ENCODE data around the gene GPR87.

GPR87 gene, protein sequence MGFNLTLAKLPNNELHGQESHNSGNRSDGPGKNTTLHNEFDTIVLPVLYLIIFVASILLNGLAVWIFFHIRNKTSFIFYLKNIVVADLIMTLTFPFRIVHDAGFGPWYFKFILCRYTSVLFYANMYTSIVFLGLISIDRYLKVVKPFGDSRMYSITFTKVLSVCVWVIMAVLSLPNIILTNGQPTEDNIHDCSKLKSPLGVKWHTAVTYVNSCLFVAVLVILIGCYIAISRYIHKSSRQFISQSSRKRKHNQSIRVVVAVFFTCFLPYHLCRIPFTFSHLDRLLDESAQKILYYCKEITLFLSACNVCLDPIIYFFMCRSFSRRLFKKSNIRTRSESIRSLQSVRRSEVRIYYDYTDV

DNA sequence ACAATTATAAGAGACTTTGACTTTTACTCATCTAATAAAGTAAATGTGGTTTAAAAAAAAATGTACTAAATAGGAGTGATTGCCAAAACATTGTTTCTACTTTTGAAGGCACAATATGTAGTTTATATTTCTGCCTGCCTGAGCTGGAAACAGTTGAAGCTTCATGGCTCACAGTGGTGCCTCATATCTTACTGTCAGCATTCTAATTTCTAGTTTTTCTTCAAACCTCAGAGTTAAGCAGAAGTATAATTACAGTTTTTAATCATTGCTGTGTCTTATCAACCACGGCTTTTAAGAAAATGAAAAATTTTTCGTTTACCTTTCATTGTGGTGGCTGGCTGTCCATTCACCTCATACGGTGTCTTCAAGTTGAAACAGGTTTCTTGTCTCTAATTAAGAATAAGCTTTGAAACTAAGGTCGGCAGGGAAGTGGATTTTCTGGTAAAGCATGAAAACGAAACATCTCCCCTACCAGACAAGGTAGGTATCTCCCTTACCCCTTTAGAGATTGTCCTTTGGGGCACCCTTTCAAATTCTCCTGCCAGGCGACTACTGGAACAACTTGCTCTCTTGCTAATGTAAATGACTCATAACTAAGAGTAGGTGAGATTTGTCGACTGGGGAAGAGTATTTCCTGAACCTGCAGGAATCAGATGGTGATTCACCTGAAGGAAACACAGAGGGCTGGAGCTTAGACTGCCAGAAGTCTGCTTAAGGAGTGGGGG lies at the start of gene GPR87:
TSS of gene GPR87 (minus strand) at position 554 of the 725 bp plus-strand sequence. CDS start 16,720 bp downstream, outside the sequence.
- peak; percentile 82 for DNase-seq (ENCODE audit: low spot score)

DNA sequence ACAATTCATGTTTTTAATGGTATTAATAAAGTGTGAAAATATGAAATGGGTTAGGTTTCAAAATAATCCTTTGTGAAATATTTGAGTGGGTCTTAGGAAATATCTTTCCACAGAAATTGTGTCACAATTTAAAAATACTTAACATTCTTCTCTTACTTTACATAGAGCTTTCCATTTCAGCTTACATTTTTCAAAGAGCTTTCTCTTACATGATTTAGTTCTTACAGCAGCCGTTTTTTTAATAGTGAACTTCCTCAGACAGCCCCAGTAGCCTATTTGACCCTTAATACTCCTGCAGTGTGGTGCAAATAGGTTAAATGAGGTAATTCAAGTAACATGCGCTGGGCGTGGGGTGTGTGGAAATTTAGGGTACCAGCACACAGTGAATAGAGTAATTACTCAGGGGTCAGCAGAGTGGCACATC lies 46.1 kb upstream of the GPR87 start:
- DNase-seq (ENCODE audit: low spot score), result no peak

DNA sequence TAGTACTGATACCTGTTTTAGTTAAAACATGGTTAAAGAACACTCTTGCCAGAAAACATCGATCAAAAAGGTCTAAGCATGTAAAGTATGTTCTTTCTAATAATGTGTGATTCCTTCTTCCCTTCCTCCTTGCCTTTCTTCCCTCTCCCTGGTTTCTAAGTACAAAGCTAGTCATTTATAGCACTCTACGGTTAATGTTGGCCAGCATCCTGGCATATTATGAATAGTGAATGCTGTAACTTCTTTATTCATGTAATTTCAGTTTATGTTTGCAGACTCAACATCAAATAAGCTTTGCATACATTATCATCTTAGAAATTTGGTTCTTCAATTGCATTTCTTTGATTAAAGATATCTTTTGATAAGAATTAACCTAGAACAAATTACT lies 40.8 kb upstream of the GPR87 start:
- DNase-seq (ENCODE audit: low spot score), result no peak

DNA sequence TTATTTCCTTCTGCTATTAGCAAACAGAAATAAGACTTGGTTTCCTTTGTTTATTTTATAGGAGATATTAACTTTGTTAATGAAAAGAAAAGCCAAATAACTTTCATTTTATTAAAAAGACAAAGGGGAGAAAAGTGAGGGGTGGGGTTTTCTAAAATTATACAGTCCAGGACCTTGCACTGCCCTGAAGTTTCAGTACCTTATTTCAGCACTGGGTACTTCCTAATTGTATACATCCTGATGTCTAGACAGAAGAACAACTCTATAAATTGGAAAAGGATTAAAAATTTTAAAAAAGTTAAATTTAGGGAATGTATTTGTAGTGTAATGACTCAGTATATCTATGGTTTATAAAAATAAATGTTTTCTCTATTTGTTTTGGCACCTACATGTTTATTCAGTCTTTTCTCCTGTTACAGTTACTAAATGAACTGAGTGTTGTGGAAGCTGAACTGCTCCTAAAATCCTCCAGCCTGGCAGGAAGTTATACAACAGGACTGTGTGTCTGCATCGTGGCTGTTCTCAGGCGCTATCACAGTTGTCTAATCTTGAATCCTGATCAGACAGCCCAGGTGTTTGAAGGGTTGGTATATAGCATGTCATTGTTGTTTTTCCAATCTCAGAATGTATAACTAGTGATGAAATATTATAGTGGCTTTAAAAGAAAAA lies 40.3 kb upstream of the GPR87 start:
- DNase-seq (ENCODE audit: low spot score), result no peak

DNA sequence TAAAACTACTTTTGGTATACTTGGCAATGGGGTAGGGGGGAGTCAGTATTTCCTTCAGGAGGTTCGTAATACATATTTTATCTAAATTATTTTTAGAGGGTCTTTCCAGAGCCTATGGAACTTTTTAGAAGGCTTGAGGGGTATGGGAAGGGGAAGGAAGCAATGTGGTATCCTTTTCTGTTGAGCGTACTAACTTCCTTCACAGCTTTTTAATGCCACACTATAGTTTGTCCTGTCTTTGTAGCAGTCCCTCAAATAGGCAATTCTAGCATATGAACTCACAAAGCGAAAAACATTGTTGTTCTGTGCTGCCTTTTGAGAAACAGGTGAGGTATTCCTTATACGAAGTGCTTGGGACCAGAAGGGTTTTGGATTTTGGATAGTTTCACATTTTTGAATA lies 35.0 kb upstream of the GPR87 start:
- no peak for DNase-seq (ENCODE audit: low spot score)

DNA sequence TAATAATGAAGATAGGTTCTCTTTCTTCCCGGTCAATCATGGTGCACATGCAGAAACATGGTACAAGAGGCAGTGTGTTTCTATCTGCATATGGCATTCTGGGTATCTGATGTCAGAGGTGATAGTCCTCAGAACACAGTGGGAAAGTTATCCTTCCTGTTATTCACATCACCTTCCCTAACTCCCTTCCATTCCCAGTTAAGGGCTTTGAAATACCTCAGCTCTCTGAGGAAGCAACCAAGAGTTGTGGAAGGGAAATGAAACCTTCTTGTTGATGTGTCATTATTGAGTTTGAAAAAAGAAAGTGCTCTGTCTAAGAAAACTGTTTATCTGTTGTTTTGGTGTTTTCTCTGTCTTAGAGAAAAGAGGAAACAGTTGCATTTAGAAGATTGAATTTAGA lies 34.6 kb upstream of the GPR87 start:
- DNase-seq (ENCODE audit: low spot score), result no peak

DNA sequence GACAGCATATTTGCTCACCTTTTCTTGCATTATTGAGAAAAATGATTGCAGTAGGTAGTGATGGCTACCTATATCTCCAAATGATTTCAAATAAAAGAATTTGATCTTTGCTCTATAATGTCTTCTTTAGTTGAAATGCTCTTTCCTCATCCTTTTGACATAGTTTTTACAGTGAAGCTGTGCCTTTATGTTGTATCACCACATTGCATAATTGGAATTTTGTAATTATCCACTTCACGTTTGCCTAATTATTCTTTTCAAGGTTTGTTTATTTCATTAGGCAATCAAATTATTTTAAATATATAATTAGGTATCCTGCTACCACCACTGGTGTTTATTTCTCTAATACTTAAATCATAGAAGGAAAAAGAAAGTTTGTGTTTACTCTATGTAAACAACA lies 34.0 kb upstream of the GPR87 start:
- DNase-seq (ENCODE audit: low spot score), result no peak

DNA sequence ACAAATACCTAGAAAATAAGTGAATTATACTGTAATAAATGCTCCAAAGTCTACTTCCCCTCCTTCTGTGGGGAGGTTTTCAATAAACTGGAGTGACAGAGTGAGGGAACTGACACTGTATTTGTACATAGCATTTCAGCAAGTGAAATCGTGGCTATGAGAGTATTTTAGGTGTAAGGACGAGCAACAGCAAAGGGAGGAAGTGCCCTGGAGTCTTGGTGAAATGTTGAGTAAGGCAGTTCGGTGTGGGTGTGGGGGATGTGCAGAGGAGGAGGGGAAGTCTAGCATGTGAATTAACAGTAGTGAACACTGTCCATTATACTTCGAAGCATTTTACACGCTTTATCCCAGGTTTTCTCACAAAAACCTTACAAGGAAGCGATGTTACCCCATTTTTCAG lies 30.8 kb upstream of the GPR87 start:
- no peak for DNase-seq (ENCODE audit: low spot score)

DNA sequence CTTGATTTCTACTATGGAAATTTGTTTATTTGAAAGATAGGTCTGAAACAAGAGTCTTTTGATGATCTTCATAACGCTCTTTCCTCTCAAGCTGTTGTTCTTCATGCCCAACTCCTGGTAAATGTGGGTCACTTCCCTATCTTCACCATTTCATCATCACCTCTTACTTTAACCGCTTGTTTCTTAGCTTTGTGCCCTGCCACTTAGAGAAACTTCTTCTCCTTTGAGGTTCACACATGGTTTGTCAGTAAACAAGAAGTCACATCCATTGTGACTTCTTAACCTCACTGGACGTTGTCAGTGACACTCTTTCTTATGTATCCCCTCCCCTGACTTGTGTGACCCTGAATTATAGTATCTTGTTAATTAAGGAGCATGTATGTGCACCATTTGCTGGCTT lies 29.7 kb upstream of the GPR87 start:
- DNase-seq (ENCODE audit: low spot score), result no peak

DNA sequence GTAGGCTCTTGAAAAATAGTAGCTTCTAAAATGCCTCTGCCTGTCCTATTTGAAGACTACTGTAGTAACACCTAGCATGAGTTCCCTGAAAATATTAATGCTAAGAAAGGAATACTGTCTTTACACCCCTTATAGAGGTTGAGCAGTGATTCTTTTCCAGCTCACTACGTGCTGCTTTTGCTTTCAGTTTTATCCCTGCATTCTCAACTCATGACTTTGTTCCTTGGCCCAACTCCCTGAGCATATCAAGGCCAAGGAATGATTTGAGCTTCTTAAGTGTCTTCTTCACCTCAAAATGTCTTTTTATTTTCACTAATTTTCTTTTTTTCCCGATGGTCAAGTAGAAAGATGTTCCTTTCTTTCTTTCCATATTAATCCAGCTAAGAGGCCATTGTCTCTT lies 29.2 kb upstream of the GPR87 start:
- DNase-seq (ENCODE audit: low spot score), result no peak

DNA sequence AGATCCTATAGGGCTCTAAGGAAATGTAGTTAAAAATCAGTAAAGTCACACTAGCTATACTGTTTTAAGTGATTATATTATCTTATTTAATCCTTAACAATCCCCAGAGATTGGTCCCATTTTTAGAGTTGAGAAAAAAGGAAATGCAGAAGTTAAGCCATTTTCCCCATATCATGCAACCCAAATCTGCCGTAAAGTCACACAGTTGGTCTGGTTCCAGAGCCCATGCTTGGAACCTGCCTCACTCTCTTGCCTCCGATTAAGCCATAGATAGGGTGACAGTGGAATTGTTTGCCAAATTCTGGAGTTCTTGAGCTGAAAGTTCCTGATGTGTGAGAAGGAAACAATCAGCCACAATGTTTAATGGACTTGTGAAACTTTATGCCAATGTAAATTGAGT lies 15.1 kb upstream of the GPR87 start:
- DNase-seq (ENCODE audit: low spot score), result no peak

DNA sequence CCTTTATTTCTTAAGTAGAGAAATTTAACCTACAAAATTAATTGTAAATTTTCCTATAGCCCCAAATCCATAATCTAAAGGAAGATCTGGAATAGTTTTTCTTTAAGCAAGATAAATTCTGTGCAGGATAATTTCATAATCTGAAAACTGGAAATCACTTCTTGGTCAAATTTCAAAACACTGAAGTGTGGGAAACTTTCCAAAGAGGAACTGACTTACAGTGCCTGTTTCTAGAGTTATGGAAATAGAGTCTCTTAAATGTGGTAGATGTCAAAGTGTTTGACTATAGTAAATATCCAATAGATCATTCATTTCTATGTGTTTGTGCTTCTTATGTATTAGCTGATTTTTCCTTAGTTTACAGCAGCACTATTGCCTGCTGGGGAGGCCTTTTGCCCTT lies 14.3 kb upstream of the GPR87 start:
- DNase-seq (ENCODE audit: low spot score), result no peak

DNA sequence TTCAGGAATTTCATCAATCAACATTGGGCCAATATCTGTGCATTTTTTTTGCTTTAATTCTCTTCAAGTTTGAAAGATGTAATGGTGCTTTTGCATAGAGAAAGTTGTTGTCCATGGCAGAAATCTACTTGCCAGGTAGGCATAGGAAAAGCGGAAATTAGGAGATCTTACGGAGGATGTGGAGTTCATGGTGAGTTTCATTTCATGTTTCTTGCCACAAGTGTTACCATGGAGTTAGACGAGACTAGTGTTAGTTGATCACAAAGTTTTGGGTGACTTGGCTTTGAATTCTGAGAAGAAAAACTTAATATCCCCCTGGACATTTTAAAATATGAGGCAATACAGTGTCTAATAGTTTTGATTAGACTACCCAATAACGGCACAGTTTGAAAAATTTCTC lies 13.8 kb upstream of the GPR87 start:
- no peak for DNase-seq (ENCODE audit: low spot score)

DNA sequence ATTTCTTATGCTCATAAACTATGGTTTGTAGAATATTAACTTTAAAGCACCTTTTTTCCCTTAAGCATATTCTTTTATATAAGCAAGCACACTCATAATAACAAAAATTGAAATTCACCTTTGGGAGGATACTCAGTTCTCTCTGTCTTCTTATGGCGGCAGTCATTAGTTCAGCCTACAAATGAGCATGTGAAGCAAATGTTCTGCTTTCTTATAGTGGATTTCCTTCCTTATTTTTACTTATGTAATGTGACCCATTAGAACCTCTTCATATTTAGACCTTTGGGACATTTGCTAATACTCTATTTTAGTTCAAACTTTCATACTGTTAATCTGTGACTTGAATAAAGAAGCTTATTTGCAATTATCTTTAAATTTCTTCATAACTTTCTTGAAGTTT lies 12.7 kb upstream of the GPR87 start, which contains the start of gene P2RY13:
TSS of gene P2RY13 (minus strand) at position 187 of the 400 bp plus-strand sequence. CDS start at position 166, 21 bp downstream.
- no peak for DNase-seq (ENCODE audit: low spot score)

DNA sequence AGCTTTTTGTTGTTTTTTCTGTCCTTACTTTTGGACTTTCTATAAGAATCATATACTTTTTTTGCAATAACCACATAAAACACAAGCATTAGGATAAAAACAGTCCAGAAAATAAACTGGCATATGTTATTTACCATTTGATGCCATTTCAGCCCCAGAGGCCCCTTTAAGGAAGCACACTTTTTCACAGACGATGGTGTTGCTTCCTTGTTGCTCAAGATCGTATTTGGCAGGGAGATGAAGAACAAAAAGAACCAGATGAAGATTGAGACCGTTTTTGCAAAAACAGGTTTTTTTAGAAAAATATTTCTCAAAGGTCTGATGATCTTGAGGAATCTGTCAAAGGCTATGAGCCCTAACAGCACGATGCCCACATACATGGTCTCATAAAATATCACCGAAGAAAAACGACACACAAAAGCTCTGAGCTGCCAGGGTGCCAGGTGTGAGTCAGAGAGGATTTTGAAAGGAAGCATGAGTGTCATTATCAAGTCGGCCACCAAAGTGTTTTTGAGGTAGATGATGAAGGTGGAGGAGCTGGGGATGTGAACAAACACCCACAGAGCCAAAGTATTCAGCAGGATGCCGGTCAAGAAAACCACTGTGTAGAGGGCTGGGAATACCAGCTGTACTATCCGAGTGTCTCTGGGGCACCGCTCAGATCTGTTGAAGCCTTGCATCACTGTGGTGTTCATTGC lies 11.8 kb upstream of the GPR87 start:
- peak; percentile 48 for DNase-seq (ENCODE audit: low spot score)

DNA sequence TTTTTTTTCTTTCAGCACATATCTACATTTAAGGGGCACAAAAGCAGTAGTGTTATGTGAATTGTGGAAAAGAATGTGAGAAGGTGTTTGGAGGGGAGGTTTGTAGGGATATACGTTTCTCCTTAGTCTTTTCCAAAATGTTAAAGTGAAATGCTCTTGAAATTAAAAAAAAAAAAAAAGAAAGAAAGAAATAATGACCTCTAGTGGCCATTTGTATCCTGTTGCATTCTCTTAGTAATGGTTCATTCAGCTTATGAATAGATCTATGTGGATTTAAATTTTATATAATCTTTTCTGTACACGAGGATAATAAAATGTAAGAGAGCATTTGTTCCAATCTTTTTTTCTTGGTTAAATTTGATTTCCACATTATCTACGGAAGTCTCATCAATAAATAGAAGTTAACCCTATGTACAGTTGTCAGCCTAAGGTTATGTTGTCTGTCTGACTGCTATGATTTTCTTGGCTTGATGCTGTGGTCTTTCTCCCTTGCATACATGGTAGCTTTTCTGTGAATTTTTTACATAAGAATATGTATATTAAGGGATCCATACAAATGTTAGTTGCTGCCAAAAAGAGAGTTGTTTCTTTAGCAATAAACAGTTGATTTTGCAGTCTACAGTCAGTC lies 11.1 kb upstream of the GPR87 start:
- no peak for DNase-seq (ENCODE audit: low spot score)

DNA sequence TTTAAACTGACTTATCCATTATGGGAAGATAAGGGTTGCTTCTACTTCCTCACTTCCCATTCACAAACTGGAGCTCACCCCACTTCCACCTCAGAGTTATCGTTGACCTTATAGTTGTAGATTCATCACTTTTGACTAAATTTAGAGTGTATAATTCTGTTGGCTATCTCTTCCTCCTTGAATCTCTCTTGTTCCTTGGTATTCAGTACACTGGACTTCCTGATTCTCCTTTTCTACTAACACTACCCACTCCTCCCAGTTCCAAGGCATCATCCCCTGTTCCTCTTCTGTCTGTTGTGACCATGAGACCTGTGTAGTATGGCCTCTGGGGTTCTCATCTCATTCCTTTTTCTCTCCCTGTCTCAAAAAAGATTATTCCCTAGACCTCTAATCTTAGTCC lies 5.9 kb upstream of the GPR87 start:
- no peak for DNase-seq (ENCODE audit: low spot score)

DNA sequence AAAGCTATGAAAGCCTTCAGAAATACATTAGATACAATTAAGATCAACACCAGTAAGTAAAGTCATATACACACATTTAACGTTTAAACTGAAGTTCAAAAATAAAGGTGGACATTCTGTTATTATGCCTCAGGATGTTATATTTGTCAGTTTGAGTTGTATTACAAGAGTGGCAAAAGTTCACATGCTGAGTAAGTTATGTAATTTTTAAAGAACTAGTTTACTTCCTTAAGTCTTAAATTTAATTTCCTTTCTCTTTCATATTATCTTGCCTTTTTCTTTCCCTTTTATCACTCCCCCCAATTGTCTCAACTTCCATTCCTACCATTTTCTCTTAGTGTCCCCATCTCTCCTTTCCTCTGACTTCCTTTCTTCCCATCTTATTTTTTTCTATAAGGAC lies 4.9 kb upstream of the GPR87 start:
- DNase-seq (ENCODE audit: low spot score), result no peak

DNA sequence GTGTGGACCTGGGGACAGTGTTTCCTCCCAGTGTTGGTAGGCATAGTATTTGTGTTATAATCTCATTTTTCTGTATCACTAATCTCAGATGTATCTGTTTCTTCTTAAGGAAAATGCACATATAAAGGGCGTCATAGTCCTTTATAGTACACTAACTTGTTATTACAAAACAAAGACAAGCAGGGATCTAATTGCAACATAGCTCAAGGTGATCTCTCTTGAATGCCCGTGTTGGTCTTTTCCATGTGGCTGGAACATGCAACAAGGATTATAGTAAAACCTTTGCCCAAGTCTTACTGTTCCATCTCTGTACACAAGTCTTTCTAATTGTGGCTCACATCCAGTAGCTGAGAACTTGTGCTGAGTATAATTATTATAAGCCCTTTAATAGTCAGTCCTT lies 3.5 kb upstream of the GPR87 start:
- no peak for DNase-seq (ENCODE audit: low spot score)

DNA sequence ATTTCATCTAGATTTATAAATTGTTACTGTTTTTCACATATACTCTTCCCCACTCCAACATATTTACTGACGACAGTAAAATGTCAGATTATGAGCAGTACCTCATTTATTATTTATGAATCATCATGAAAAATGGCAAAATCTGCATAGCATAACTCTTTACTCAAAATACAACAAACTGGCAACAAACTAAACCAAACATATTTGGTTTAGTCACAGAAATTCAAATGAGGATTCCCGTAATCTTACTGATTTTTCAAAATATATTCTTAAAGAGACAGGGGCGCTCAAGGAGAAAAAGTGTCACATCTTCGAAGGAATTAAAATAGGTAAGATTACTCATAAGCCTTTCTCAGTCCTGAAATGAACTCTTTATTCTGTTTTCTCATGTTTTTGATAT lies 3.0 kb upstream of the GPR87 start:
- DNase-seq (ENCODE audit: low spot score), result peak; percentile 50

DNA sequence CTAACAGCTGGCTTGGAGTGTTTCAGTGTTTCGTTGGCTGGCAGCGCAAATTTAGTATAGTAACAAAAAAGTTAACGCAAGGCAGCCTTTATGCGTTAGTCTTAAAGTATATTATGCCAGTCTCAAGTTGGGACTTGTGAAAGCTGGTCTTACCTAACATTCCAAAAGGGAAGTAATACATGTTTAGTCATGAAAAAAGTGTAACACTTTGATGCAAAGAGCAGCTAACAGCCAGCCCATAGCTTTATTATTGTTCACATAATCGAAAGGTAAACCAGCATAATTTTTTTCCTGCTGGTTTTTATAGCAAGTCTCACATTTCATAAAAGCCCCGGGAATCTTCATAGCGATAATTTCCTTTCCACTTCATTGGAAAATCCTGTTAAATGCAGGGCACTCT lies 2.4 kb upstream of the GPR87 start:
- no peak for DNase-seq (ENCODE audit: low spot score)

DNA sequence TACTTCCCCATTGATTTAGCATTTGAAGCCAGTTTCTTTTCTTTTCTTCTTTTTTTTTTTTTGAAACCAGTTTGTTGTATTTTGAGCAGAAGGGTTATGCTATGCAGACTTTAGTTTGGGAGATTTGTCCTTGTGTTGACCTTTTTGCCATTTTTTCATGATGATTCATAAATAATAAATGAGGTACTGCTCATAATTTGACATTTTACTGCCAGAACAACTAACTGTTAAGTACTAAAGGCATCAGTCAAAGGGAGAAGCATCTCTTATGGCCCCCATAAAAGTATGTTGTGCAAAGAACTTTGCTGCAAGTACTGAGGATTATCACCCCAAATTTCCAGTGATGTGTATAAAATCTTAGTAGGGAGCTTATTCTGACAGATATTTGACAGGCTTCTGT lies 1.7 kb upstream of the GPR87 start:
- no peak for DNase-seq (ENCODE audit: low spot score)

Measured in activated CD4-positive, alpha-beta T cell treated with anti-CD3 and anti-CD28 coated beads, Interleukin-2, Interleukin-4, amounts not matched to agents 100 ng/mL and 50 ng/mL, durations not matched to agents 16 hours and 8 hours (primary cell).